Measurements from ENCODE around the gene VWA1. TPM values are rescaled to one million over a fixed set of nuclear protein-coding genes. Genes with fewer than 3 reads are reported as not detected.

VWA1 gene
- total RNA-seq, 1 donor from 2014 or later, result 8.9 TPM

GRCh38 chr1:1437904-1438376, 2.5 kb downstream of the VWA1 start:
- no peak for TF ChIP-seq CTCF (conservative IDR thresholded peaks at IDR 0.05)
- no peak overlapping the region for H3K4me3 Mint-ChIP-seq
- no peaks in the 10 kb centered on the region for H3K36me3 Mint-ChIP-seq (ENCODE audit: low read depth)
- no peak for DNase-seq (ENCODE audit: low read depth, low spot score)
- H3K9me3 Mint-ChIP-seq, result no peaks in the 10 kb centered on the region
- H3K4me1 Mint-ChIP-seq, result peaks cover 10% of the 10 kb centered on the region
- peaks cover 12% of the 10 kb centered on the region for H3K27me3 Mint-ChIP-seq (ENCODE audit: low read depth)
- H3K27ac Mint-ChIP-seq (ENCODE audit: unreplicated experiment), result no peak overlapping the region

DNA sequence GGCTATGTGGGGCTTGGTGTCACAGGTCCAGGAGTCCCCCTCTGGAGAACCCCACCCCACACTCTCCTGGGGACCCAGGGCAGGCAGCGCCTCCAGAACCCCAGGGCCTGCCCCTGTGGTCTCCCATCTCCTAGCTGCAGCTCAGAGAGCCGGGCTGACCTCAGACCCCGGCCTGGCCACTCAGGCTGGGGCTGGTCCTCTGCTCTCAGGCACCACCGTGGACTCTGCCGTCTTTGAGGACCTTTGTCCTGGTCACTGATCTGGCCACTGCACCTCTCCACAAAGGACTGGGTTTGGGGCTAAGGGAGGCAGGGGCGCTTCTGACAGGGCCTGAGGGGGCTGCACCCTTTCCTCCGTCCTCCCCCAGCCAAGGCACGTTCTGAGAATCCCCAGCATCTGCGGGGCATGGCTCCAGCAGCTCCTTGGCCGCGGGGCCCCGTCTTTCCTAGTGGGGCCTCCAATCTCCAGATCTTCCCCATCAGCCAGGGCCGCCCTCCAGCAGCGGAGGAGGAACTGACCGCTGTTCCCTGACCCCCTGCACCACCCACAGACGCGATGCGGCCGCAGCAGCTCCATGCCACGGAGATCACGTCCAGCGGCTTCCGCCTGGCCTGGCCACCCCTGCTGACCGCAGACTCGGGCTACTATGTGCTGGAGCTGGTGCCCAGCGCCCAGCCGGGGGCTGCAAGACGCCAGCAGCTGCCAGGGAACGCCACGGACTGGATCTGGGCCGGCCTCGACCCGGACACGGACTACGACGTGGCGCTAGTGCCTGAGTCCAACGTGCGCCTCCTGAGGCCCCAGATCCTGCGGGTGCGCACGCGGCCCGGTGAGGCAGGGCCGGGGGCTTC, 3.3 kb downstream of the VWA1 start:
- Mint-ChIP-seq H3K36me3 (ENCODE audit: low read depth) (no peaks in the 10 kb centered on the region), H3K27ac (ENCODE audit: unreplicated experiment) (no peak overlapping the region), H3K27me3 (ENCODE audit: low read depth) (peaks cover 11% of the 10 kb centered on the region), H3K4me3 (peak overlapping the region; percentile 34), H3K9me3 (no peaks in the 10 kb centered on the region), H3K4me1 (peaks cover 8% of the 10 kb centered on the region)
- DNase-seq (ENCODE audit: low read depth, low spot score), result no peak
- TF ChIP-seq CTCF (conservative IDR thresholded peaks at IDR 0.05), result no peak

DNA sequence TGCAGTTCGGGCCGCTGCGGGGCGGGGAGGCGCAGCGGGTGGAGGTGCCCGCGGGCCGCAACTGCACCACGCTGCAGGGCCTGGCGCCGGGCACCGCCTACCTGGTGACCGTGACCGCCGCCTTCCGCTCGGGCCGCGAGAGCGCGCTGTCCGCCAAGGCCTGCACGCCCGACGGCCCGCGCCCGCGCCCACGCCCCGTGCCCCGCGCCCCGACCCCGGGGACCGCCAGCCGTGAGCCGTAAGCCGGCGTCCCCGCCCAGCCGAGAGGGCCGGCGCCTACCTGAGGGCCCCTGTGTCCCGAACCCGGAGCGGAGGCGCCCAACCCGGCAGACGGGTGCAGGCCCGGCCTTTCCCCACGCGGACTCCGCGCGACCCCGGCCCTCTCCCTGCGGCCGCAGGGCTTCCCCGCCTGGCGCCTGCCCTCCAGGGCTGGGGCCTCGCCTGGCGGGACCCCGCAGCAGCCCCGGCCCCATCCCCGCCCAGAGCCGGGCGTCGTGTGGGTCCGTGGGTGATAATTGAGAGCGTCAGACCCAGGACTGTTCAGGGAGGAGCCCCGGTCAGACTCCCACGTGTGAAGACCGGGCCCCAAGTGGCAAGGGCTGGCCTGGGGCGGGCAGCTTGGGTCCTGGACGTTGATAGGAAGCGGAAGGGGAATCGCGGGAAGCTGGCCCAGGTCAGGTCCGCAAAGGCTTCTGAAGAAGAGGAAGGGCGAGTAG, 4.2 kb downstream of the VWA1 start:
- no peak for TF ChIP-seq CTCF (conservative IDR thresholded peaks at IDR 0.05)
- Mint-ChIP-seq H3K4me1 (peaks cover 8% of the 10 kb centered on the region), H3K9me3 (no peaks in the 10 kb centered on the region), H3K4me3 (no peak overlapping the region), H3K27me3 (ENCODE audit: low read depth) (peaks cover 11% of the 10 kb centered on the region), H3K27ac (ENCODE audit: unreplicated experiment) (no peak overlapping the region), H3K36me3 (ENCODE audit: low read depth) (no peaks in the 10 kb centered on the region)
- DNase-seq (ENCODE audit: low read depth, low spot score), result no peak

DNA sequence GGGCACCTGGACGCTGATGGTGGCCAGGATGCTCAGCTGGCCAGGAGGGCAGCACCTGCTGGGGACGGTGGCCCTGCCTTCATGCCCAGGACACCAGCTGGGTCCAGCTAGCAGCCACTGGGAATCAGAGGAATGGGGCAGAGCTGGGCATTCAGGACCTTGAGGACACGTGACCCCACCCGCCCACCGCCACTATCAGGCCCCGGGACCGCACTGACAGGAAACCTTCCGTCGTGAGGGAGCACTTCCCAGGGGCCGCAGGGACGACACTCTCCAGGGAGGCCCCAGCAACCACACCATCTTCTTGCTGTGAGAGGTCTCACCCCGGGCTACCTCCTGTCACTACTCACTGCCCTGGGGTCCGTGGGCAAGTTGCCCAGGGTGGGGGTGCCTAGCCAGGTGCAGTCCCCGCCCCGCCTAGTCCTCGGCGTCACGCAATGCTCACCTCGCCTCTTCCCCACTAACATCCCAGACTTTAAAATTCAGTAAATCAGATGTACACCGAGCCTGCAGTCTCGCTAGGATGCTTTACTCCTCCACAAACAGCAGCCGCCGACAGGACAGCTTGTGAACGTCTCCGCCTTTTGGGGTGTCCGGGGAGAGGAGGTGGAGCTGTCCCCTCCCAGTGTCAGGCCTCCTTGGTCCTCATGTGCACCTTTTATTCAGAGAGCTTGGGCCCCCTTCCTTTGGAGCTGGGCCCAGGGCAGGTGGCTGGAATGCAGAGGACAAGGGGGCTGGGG, 4.9 kb downstream of the VWA1 start:
- Mint-ChIP-seq H3K36me3 (ENCODE audit: low read depth) (no peaks in the 10 kb centered on the region), H3K4me1 (peaks cover 4% of the 10 kb centered on the region), H3K27ac (ENCODE audit: unreplicated experiment) (peak overlapping the region; percentile 19), H3K9me3 (no peaks in the 10 kb centered on the region), H3K27me3 (ENCODE audit: low read depth) (peaks cover 7% of the 10 kb centered on the region), H3K4me3 (peak overlapping the region; percentile 59)
- no peak for DNase-seq (ENCODE audit: low read depth, low spot score)
- TF ChIP-seq CTCF (conservative IDR thresholded peaks at IDR 0.05), result no peak

Measured in neural crest cell (in vitro differentiated cells).